Osteoblast (primary cell): Measurements from ENCODE around the gene RGS16. TPM values are rescaled to one million over a fixed set of nuclear protein-coding genes. Genes with fewer than 3 reads are reported as not detected.
A peak's percentile ranks its signal among the peaks of the same experiment; 100 is the strongest.

ENCODE experiments used
- DNase-seq: peaks from one replicate; pipeline ENCODE4 v3.0.0; 2011; ENCODE audit warnings: low spot score, mixed read lengths; ENCODE audit not compliant: insufficient read length; ENCODE audit errors: missing footprints
- H2AFZ ChIP-seq: 2 replicates; pipeline ENCODE4 v1.6.0; 2011; ENCODE audit warnings: mild to moderate bottlenecking, low read length
- H3K27ac ChIP-seq: 2 replicates; pipeline ENCODE4 v1.5.1; 2011; ENCODE audit warnings: mild to moderate bottlenecking, low read depth, low read length, moderate library complexity
- H3K27me3 ChIP-seq: 2 replicates; pipeline ENCODE4 v1.6.0; 2012; ENCODE audit warnings: mild to moderate bottlenecking, control low read depth, inconsistent platforms, low read length, moderate library complexity; ENCODE audit not compliant: insufficient read depth
- H3K36me3 ChIP-seq: 2 replicates; pipeline ENCODE4 v1.5.1; 2011; ENCODE audit warnings: mild to moderate bottlenecking, low read length, control low read depth, moderate library complexity; ENCODE audit not compliant: insufficient read depth
- H3K4me1 ChIP-seq: 2 replicates; pipeline ENCODE4 v1.5.1; 2011; ENCODE audit warnings: mild to moderate bottlenecking, low read length, control low read depth, moderate library complexity; ENCODE audit not compliant: insufficient read depth
- H3K4me2 ChIP-seq: 2 replicates; pipeline ENCODE4 v1.6.0; 2011; ENCODE audit warnings: mild to moderate bottlenecking, low read length; ENCODE audit not compliant: insufficient read depth
- H3K4me3 ChIP-seq: fragments of 200-600 bp; sonication (generic); 3 replicates; pipeline ENCODE4 v1.5.1; 2012; ENCODE audit warnings: mild to moderate bottlenecking, low read length, inconsistent platforms; ENCODE audit not compliant: insufficient read depth
- H3K79me2 ChIP-seq: 2 replicates; pipeline ENCODE4 v1.6.0; 2012; ENCODE audit warnings: mild to moderate bottlenecking, low read length, control low read depth, inconsistent platforms; ENCODE audit not compliant: insufficient read depth
- H3K9me3 ChIP-seq: 2 replicates; pipeline ENCODE4 v1.5.1; 2011; ENCODE audit warnings: low read depth, low read length, control low read depth
- H4K20me1 ChIP-seq: 2 replicates; pipeline ENCODE4 v1.6.0; 2012; ENCODE audit warnings: mild to moderate bottlenecking, low read length, control low read depth; ENCODE audit not compliant: insufficient read depth
- CTCF ChIP-seq: IDR thresholded peaks from 2 replicates; pipeline ENCODE4 v1.5.1; 2011; ENCODE audit warnings: mild to moderate bottlenecking, low read depth, low read length, moderate library complexity; ENCODE audit errors: extremely low read depth
- total RNA-seq: library from RNA; depleted of rRNA; stranded (reverse); fragments of >200 nt; gene quantifications from 2 replicates; pipeline ENCODE4 v1.2.3, GENCODE V29; 2012

RGS16 gene
- total RNA-seq, 1 donor, result under 0.01 TPM

- peak overlapping the region; percentile 70 for H3K4me3 ChIP-seq
- peaks cover 24% of the 10 kb centered on the region for H3K4me1 ChIP-seq
- H3K79me2 ChIP-seq, result no peaks in the 10 kb centered on the region
- peak overlapping the region; percentile 93 for H2AFZ ChIP-seq
- H4K20me1 ChIP-seq, result no peaks in the 10 kb centered on the region
- H3K27ac ChIP-seq, result peak overlapping the region; percentile 67
- H3K36me3 ChIP-seq, result no peaks in the 10 kb centered on the region
- H3K27me3 ChIP-seq, result peaks cover 4% of the 10 kb centered on the region
- DNase-seq, result peak; percentile 91
- H3K4me2 ChIP-seq, result peak overlapping the region; percentile 87
- H3K9me3 ChIP-seq, result no peaks in the 10 kb centered on the region
- no peak for TF ChIP-seq CTCF
Observed at GRCh38 chr1:182614796-182615454, 10.7 kb upstream of the RGS16 start.

- H3K9me3 ChIP-seq, result no peaks in the 10 kb centered on the region
- H3K27me3 ChIP-seq, result no peaks in the 10 kb centered on the region
- no peak overlapping the region for H2AFZ ChIP-seq
- no peak overlapping the region for H3K4me3 ChIP-seq
- no peak overlapping the region for H3K4me2 ChIP-seq
- H3K79me2 ChIP-seq, result no peaks in the 10 kb centered on the region
- peaks cover 24% of the 10 kb centered on the region for H3K4me1 ChIP-seq
- H3K36me3 ChIP-seq, result no peaks in the 10 kb centered on the region
- DNase-seq, result no peak
- no peaks in the 10 kb centered on the region for H4K20me1 ChIP-seq
- no peak for TF ChIP-seq CTCF
- H3K27ac ChIP-seq, result no peak overlapping the region
Observed at GRCh38 chr1:182611787-182612186, 7.6 kb upstream of the RGS16 start.

- no peak for DNase-seq
- Histone ChIP-seq H3K4me1 (peaks cover 24% of the 10 kb centered on the region), H3K4me2 (no peak overlapping the region), H3K27me3 (no peaks in the 10 kb centered on the region), H3K27ac (no peak overlapping the region), H3K36me3 (no peaks in the 10 kb centered on the region), H4K20me1 (no peaks in the 10 kb centered on the region), H2AFZ (no peak overlapping the region), H3K79me2 (no peaks in the 10 kb centered on the region), H3K9me3 (no peaks in the 10 kb centered on the region), H3K4me3 (no peak overlapping the region)
- TF ChIP-seq CTCF, result no peak
Observed at GRCh38 chr1:182611326-182611725, 7.1 kb upstream of the RGS16 start.

GRCh38 chr1:182610606-182611194, 6.5 kb upstream of the RGS16 start:
- Histone ChIP-seq H3K27me3 (no peaks in the 10 kb centered on the region), H4K20me1 (no peaks in the 10 kb centered on the region), H3K4me1 (peaks cover 21% of the 10 kb centered on the region), H3K4me2 (no peak overlapping the region), H2AFZ (peak overlapping the region; percentile 17), H3K27ac (no peak overlapping the region), H3K79me2 (no peaks in the 10 kb centered on the region), H3K4me3 (no peak overlapping the region), H3K9me3 (no peaks in the 10 kb centered on the region), H3K36me3 (no peaks in the 10 kb centered on the region)
- DNase-seq, result no peak
- no peak for TF ChIP-seq CTCF
